Activated CD8-positive, alpha-beta memory T cell treated with anti-CD3 and anti-CD28 coated beads, Interleukin-2, amount 50 U/mL, for 24 hours (primary cell): ENCODE measurements around the gene RNF13.
"Not testable (repeated sequence)": the region's sequence is repeated elsewhere in the genome, so short reads cannot be mapped to it uniquely, and the experiment has no call there.

ENCODE experiments used
- DNase-seq: peaks from one replicate; pipeline ENCODE4 v3.0.0-alpha.2; 2020; ENCODE audit errors: extremely low read depth

Gene RNF13

GRCh38 chr3:149957361-149958125 lies 144.5 kb downstream of the RNF13 start:
- no peak for DNase-seq

- DNase-seq: no peak
Observed at GRCh38 chr3:149958171-149958796, 145.3 kb downstream of the RNF13 start.

- DNase-seq: no peak
Observed at GRCh38 chr3:149959443-149959842, 146.4 kb downstream of the RNF13 start.

- DNase-seq: no peak
Observed at GRCh38 chr3:149963485-149963884, 150.5 kb downstream of the RNF13 start.

DNA sequence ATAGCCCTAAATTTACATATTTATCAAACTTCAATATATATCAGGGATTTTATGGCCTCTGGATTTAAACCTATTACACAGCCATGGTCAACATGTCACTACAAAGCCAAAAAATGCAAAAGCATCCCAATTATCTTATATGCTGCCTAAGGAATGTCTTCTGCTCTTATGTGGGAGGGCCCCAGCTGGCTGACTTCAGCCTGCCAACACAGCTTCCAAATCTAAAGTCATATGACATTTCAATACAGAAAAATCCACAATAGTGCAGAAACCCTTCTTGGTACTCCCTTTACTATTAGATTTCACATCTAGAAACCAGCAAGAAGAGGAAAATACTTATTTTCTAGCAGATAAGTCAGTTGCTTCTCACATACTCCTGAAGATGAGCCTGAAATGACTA lies 151.3 kb downstream of the RNF13 start:
- no peak for DNase-seq

GRCh38 chr3:149965278-149965677 lies 152.3 kb downstream of the RNF13 start:
- no peak for DNase-seq

GRCh38 chr3:149967086-149967685 lies 154.2 kb downstream of the RNF13 start:
- no peak for DNase-seq

- no peak for DNase-seq
Observed at GRCh38 chr3:149968216-149968615, 155.2 kb downstream of the RNF13 start.

- no peak for DNase-seq
Observed at GRCh38 chr3:149969110-149969939, 156.3 kb downstream of the RNF13 start.

- peak; percentile 28 for DNase-seq
Observed at GRCh38 chr3:149969940-149970715, 157.1 kb downstream of the RNF13 start.

GRCh38 chr3:149970716-149971402 lies 157.8 kb downstream of the RNF13 start, which contains the start of gene PFN2:
TSS of gene PFN2 (minus strand) at chr3:149970895. CDS start at chr3:149970856, 39 bp downstream.
- DNase-seq: no peak

GRCh38 chr3:149971403-149972075 lies 158.5 kb downstream of the RNF13 start:
- DNase-seq: no peak

DNA sequence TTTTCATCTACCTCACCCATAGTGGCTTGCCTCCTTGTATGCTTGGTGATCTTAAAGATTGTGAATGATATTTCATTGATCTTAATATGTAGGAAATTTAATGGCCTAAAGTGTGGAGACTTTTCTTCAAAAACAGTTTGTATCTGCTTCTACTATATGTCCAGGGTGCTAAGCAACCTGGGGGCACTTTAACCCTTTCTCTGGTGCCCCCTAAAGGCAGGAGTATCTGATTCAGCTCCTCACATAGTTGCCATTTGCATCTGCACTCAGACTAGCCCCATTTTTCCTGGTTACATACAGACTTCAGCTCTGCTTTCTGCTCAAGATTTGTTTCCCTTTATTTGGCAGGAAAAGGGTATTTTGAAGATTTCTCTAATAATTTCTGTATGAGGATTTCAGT lies 162.9 kb downstream of the RNF13 start:
- DNase-seq: no peak

GRCh38 chr3:149977386-149977785 lies 164.4 kb downstream of the RNF13 start:
- no peak for DNase-seq

GRCh38 chr3:149981979-149982378 lies 169.0 kb downstream of the RNF13 start:
- not testable (repeated sequence) for DNase-seq

DNA sequence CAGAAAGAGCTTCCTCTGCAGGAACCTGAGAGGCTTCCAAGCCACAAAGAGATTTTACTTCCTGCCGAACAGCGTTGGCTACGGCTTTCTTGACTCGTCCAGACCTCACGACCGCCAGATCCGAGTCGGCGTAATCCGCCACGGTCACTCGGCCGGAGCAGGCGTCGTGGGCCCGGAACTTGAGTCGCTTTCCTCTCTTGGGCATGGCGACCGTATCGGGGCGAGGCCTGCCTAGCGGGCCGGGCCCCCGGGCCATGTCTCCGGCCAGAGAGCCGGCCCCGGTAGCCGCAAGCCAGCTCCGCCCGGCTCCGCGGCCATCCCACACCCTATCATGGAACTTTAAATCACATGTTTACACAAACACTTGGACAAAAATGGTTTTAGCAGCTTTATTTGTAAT lies 170.0 kb downstream of the RNF13 start:
- not testable (repeated sequence) for DNase-seq

- no peak for DNase-seq
Observed at GRCh38 chr3:149983628-149984027, 170.6 kb downstream of the RNF13 start.

GRCh38 chr3:149989307-149989706 lies 176.3 kb downstream of the RNF13 start:
- DNase-seq: no peak

GRCh38 chr3:149990423-149990948 lies 177.5 kb downstream of the RNF13 start:
- DNase-seq: no peak
